Measurements from ENCODE around the gene TTC39A.

The TTC39A gene

DNA sequence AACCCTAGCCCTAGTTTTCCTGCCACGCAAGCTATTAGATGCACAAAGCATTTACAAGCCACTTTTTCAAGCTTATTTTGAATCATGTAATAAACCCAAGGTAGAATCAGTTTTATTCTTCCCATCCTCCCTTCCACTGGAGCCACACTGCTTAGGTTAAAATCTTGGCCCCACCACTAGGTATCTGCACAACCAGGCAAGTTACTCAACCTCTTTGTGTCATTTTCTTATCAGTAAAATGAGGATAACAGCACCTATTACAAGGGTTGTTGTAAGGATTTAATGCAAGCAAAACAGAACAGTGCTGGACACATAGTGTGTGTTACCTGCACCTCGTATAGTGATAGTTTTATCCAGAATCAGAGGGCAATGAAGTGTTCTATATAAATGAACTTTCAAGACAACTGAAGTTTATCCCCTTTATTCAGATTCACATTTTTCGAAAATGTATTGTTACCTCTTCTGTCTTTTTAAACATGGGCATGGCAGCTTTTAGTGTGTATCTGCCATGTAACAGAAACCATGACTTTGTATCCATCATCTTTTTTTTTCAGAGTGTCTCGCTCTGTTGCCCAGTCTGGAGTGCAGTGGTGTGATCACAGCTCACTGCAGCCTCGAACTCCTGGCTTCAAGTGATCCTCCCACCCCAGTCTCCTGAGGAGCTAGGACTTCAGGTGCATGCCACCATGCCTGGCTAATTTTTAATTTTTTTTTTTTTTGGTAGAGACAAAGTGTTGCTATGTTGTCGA, 17.2 kb upstream of the TTC39A start:
- ChIA-PET POLR2A (no interaction called here), CTCF (interaction anchor here (1.3 kb wide), 2 partner anchors 41 to 49 kb away, joined by 3 to 4 read pairs; no protein-coding TSS in a partner anchor)
- TF ChIP-seq, protein P1, sequence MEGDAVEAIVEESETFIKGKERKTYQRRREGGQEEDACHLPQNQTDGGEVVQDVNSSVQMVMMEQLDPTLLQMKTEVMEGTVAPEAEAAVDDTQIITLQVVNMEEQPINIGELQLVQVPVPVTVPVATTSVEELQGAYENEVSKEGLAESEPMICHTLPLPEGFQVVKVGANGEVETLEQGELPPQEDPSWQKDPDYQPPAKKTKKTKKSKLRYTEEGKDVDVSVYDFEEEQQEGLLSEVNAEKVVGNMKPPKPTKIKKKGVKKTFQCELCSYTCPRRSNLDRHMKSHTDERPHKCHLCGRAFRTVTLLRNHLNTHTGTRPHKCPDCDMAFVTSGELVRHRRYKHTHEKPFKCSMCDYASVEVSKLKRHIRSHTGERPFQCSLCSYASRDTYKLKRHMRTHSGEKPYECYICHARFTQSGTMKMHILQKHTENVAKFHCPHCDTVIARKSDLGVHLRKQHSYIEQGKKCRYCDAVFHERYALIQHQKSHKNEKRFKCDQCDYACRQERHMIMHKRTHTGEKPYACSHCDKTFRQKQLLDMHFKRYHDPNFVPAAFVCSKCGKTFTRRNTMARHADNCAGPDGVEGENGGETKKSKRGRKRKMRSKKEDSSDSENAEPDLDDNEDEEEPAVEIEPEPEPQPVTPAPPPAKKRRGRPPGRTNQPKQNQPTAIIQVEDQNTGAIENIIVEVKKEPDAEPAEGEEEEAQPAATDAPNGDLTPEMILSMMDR (IDR thresholded peaks at IDR 0.05; ENCODE audit: insufficient read depth, low read length, missing control alignments): no peak

DNA sequence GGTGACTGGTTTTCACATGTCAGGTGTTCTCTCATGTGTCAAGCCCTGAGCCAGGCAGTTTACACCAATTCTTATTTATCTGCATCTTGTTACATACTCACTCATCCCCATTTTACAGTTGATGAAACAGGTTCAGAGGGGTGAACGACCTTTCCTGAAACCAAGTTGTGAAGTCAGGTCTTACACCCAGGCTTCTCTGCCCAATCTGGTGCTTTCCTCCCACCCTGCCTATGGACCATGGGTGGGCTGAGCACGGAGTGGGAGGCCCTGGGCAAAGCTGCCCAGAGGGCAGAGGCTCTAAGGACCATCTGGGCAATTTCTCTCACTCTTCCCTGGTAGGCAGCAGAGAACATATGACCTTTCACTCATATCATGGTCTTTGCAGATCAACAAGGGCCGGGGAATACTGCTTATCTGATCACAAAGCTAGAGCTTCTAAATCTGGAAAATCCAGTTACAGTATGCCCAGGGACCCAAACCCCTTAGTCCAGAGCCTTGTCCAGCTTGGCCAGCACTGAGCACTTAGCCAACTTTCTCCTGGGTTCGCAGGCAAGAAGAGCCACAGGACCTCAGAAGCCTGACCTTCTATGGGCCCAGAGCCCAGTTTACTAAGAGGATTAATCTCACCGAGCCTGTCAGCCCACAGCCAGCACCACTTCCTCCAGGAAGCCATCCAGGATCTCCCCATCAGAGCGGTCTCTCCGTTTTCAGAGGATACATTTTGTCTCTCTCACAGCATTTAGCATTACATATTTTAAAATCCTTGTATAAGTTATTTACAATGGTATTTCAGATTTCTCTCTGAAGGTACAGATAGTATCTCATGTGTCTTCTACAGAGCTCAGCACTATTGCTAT, 16.0 kb upstream of the TTC39A start:
- no peak for DNase-seq (ENCODE audit: low read depth, low spot score)
- TF ChIP-seq, protein P1 (IDR thresholded peaks at IDR 0.05; ENCODE audit: insufficient read depth, low read length, missing control alignments): no peak
- POLR2A ChIA-PET: no interaction called here
- CTCF ChIA-PET: interaction anchor here (0.7 to 1.2 kb wide), 2 partner anchors 9 to 107 kb away, joined by 3 to 4 read pairs; no protein-coding TSS in a partner anchor
- no peak overlapping the region for H3K4me3 ChIP-seq (ENCODE audit: low read depth, low read length)

More for the DNA sequence above, 17.2 kb upstream of the TTC39A start:
- no peak for DNase-seq (ENCODE audit: low read depth, low spot score)
- H3K4me3 ChIP-seq (ENCODE audit: low read depth, low read length): no peak overlapping the region

DNA sequence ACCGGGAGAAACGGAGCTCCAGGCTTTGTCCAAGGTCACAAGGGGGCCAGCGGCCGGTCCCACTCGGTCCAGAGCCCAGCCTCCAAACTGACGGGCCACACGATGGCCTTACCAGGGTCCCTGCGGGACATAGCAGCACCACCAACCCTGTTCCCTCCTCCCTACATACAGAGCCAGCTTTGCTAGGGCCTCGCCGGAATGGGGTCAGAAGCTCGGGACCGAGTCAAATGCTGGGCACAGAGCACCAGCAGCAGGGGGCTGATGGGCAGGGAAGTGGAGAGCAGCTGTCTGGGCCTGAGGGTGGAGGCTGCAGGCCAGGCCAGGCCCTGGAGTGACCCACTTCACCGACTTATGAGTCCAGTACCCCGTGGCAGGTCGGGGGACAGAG, 14.9 kb upstream of the TTC39A start:
- no peak overlapping the region for H3K4me3 ChIP-seq (ENCODE audit: low read depth, low read length)
- CTCF ChIA-PET: interaction anchor here (1.2 to 1.3 kb wide), 2 partner anchors 8 to 190 kb away, joined by 4 read pairs; no protein-coding TSS in a partner anchor
- POLR2A ChIA-PET: no interaction called here
- TF ChIP-seq, protein P1 (IDR thresholded peaks at IDR 0.05; ENCODE audit: insufficient read depth, low read length, missing control alignments): no peak
- no peak for DNase-seq (ENCODE audit: low read depth, low spot score)

DNA sequence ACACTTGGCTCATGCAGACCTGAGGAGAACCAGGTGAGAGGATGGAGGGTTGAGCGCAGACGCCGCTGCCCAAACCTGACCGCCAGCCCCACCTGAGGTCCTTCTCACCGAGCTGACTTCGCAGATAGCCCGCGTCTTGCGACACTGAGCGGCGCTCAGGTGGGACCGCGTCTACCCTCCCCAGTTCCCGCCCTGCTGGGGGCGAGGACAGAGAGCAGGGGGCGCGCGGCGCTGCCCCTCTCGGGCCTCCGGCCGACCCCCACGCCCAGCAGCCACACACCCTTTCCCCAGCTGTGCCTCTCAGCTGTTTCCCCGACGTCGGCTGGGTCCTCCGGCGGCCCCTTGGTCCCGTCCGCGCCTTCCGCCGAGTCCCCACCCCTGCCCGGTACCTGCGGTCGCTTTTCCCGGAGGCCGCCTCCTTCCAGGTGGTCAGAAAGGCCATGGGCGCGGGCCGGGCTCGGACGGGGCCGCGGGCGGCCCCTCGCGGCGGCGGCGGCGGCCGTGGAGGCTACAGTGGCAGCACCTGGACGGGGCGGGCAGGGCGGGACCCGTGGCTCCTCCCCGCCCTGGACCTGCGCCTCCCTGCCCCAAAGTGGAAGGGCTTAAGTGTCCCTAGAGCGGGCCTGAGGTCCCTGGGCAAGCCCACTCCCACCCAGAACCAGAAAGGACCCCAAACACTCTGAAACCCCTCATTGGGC, 14.4 kb upstream of the TTC39A start:
- CTCF ChIA-PET: interaction anchor here (1.2 to 1.5 kb wide), 3 partner anchors 8 to 190 kb away, joined by 4 to 5 read pairs (median 4); no protein-coding TSS in a partner anchor
- no peak overlapping the region; the same call in 1 of the 2 replicates for H3K4me3 ChIP-seq (ENCODE audit: low read depth, low read length)

DNA sequence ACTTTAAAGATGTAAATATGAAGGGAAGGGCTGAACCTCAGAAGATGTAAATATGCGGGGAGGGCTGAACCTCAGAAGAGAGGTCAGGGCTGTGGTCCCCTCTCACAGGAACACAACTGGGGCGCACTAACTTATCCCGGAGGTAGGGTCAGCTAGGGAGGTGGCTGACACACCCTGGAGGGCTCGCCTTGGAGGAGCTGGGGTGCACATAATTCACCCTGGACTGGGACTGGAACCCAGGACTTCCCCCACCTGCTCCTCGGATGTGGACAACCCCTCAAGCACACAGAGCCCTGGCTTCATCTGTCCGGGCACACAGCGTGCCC, 13.9 kb upstream of the TTC39A start:
- CTCF ChIA-PET: interaction anchor here (1.3 to 1.5 kb wide), 2 partner anchors 13 to 191 kb away, joined by 4 to 5 read pairs; no protein-coding TSS in a partner anchor
- no peak overlapping the region for H3K4me3 ChIP-seq (ENCODE audit: low read depth, low read length)
- no peak for DNase-seq (ENCODE audit: low read depth, low spot score)
- POLR2A ChIA-PET: no interaction called here
- TF ChIP-seq, protein P1 (IDR thresholded peaks at IDR 0.05; ENCODE audit: insufficient read depth, low read length, missing control alignments): no peak

More for the DNA sequence above, 14.4 kb upstream of the TTC39A start:
- TF ChIP-seq, protein P1 (IDR thresholded peaks at IDR 0.05; ENCODE audit: insufficient read depth, low read length, missing control alignments): no peak
- DNase-seq (ENCODE audit: low read depth, low spot score): no peak
- POLR2A ChIA-PET: no interaction called here

Measured in AG04449 (cell line).